Gastrocnemius medialis (tissue), 4 donors: ENCODE results near the gene ARHGAP15. TPM values are rescaled to one million over a fixed set of nuclear protein-coding genes. Genes with fewer than 3 reads are reported as not detected.

Experiments
- ATAC-seq, 2 donors: fragments of 150-250 bp; one replicate each; pipeline ENCODE4 v1.9.1; 2016
- DNase-seq, 2 donors: peaks; one replicate each; pipeline ENCODE4 v3.0.0-alpha.2; 2019
- H3K27ac ChIP-seq, 4 donors: fragments of 200-600 bp; sonication (generic); 1 replicate in 1 of 4; 2 replicates in 3 of 4; pipeline ENCODE4 v1.5.1; 2016 to 2018; ENCODE audit warnings: mild to moderate bottlenecking in 2 of 4, moderate library complexity in 1 of 4
- H3K27me3 ChIP-seq, 3 donors: fragments of 200-600 bp; sonication (generic) in 2 of 3; 1 replicate in 1 of 3; 2 replicates in 2 of 3; pipeline versions ENCODE4 v1.5.1 to v1.6.0; 2016 to 2019; ENCODE audit warnings: mild to moderate bottlenecking in 1 of 3, moderate library complexity in 1 of 3
- H3K36me3 ChIP-seq, 2 donors: fragments of 200-600 bp; sonication (generic) in 1 of 2; one replicate each; pipeline ENCODE4 v1.5.1; 2017 to 2018
- H3K4me1 ChIP-seq, 2 donors: fragments of 200-600 bp; sonication (generic) in 1 of 2; one replicate each; pipeline ENCODE4 v1.5.1; 2016 to 2017; ENCODE audit warnings: mild to moderate bottlenecking in 2 of 2
- H3K4me3 ChIP-seq, 4 donors: fragments of 200-600 bp; sonication (generic) in 3 of 4; 1 replicate in 1 of 4; 2 replicates in 3 of 4; pipeline ENCODE4 v1.5.1; 2016 to 2019; ENCODE audit warnings: mild to moderate bottlenecking in 2 of 4
- H3K9me3 ChIP-seq, 3 donors: fragments of 200-600 bp; sonication (generic) in 2 of 3; 1 replicate in 1 of 3; 2 replicates in 2 of 3; pipeline ENCODE4 v1.5.1; 2016 to 2019
- POLR2A ChIP-seq, 2 donors: fragments of 450-650 bp; IDR thresholded peaks; one replicate each; pipeline ENCODE4 v1.6.1; 2017; ENCODE audit warnings: antibody characterized with exemption in 2 of 2, mild to moderate bottlenecking in 2 of 2, moderate library complexity in 2 of 2
- in situ Hi-C, 4 donors: fragments of 200-750 bp; cut with MboI; loops; one replicate each; pipeline versions ENCODE4 v1.15.0 to v1.8.0; 2017; ENCODE audit warnings: low sequenced_read_pairs in 4 of 4
- intact Hi-C: fragments of 100-400 bp; cut with DNase I; formaldehyde crosslinking; loops from one replicate; pipeline ENCODE4 v1.15.1; 2023; ENCODE audit warnings: low total_unique reads
- total RNA-seq, 4 donors: library from RNA; depleted of rRNA; stranded (reverse); fragments of >200 nt; gene quantifications; one replicate each; pipeline versions ENCODE4 v1.1.0 to v1.2.3, GENCODE V29; 2016
- TF ChIP-seq, protein P1 (sequence below), 5 experiments: fragments of 450-650 bp in 3 of 5; fragments of 200-600 bp in 2 of 5; sonication (generic) in 2 of 5; IDR thresholded peaks in 4 of 5; conservative IDR thresholded peaks in 1 of 5; 1 replicate in 4 of 5; 2 replicates in 1 of 5; pipeline ENCODE4 v1.5.1; 2016 to 2019; ENCODE audit warnings: antibody characterized with exemption in 5 of 5, mild to moderate bottlenecking in 3 of 5, moderate library complexity in 3 of 5

Gene ARHGAP15
- total RNA-seq: 1 to 10 TPM in 3 of 4 donors, not detected in 1; 1.2 to 3.2 (median 1.3) TPM

DNA sequence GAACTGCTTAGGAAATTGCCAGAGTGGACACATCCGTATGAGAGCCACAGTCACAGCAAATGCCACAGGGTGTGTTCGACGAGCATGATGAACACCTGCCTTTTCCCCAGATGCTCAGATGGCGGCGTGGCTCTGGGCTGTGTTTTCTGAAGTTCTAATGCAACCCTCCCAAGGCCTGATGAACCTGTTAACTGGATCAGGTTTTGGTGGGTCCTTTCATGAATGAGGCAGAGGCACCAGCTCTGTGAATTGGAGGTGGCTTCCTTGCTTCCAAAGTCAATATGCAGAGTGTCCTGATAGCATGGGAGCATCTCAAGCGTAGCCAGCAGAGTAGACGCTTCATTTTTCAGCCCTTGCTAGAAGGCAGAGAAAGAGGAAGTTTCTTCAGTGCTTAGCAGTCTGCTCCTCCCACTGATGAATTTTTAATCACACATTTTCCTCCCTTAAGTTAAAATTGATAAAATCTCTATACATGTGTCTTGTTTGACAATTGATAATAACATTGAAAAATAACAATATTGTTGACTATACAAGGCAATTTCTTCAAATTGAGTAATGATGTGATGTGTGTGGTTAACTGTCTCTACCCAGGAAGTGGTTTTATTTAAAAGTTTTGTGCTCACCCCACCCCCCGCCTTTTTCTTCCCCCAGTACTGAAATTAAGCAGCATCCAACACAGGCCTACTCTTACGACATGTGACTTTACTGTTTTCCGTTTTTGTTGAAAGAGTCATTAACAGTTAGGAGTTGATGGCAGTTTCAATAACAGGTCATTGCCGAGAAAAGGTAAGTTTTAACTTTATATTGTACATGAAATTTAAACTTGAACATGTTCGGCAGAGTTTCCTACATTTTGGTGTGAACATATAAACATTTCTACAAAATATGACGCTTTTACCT, at the start of gene ARHGAP15:
TSS of gene ARHGAP15 (plus strand) at position 739 of the 900 bp plus-strand sequence.
- ATAC-seq (no peak), DNase-seq (peak in 1 of 2 donors; percentile 20)
- no peaks in the 10 kb centered on the region for H3K27me3 ChIP-seq
- intact Hi-C loops: no loop called here
- H3K4me3 ChIP-seq: no peak within 1 kb of the TSS
- H3K36me3 ChIP-seq: no peaks in the 10 kb centered on the region
- no peaks in the 10 kb centered on the region for H3K4me1 ChIP-seq
- H3K9me3 ChIP-seq: no peaks in the 10 kb centered on the region
- TF ChIP-seq, protein P1, sequence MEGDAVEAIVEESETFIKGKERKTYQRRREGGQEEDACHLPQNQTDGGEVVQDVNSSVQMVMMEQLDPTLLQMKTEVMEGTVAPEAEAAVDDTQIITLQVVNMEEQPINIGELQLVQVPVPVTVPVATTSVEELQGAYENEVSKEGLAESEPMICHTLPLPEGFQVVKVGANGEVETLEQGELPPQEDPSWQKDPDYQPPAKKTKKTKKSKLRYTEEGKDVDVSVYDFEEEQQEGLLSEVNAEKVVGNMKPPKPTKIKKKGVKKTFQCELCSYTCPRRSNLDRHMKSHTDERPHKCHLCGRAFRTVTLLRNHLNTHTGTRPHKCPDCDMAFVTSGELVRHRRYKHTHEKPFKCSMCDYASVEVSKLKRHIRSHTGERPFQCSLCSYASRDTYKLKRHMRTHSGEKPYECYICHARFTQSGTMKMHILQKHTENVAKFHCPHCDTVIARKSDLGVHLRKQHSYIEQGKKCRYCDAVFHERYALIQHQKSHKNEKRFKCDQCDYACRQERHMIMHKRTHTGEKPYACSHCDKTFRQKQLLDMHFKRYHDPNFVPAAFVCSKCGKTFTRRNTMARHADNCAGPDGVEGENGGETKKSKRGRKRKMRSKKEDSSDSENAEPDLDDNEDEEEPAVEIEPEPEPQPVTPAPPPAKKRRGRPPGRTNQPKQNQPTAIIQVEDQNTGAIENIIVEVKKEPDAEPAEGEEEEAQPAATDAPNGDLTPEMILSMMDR (IDR thresholded peaks at IDR 0.05 in 4 of 5, conservative IDR thresholded peaks at IDR 0.05 in 1 of 5): no peak
- no peak for TF ChIP-seq POLR2A (IDR thresholded peaks at IDR 0.05)
- H3K27ac ChIP-seq: no peak within 1 kb of the TSS
- in situ Hi-C loops: no loop called here

DNA sequence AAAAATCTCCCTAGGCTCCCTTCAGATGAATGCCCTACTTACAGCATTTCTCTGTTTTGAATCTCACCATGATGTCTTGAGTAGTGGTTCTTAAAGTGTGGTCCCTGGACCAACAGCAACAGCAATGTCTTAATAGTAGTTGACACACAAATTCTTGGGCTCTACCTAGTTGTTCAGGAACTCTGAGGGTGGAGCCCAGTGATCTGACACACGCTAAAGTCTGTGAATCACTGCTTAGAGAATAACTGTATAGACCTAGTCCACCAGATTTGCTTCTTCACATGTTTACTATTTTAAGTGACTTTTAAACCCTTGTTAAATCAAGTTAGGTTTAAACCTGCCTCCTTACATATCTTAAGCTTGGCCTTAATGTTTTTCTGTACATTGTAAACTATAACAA, 47.6 kb upstream of the ARHGAP15 start:
- Histone ChIP-seq H3K27ac (no peak overlapping the region), H3K36me3 (no peaks in the 10 kb centered on the region), H3K27me3 (no peaks in the 10 kb centered on the region), H3K9me3 (no peaks in the 10 kb centered on the region), H3K4me1 (no peaks in the 10 kb centered on the region), H3K4me3 (no peak overlapping the region)
- in situ Hi-C loops (no loop called here), intact Hi-C loops (no loop called here)
- DNase-seq (no peak), ATAC-seq (no peak)
- TF ChIP-seq, protein P1 (IDR thresholded peaks at IDR 0.05 in 4 of 5, conservative IDR thresholded peaks at IDR 0.05 in 1 of 5): no peak
- TF ChIP-seq POLR2A (IDR thresholded peaks at IDR 0.05): no peak

DNA sequence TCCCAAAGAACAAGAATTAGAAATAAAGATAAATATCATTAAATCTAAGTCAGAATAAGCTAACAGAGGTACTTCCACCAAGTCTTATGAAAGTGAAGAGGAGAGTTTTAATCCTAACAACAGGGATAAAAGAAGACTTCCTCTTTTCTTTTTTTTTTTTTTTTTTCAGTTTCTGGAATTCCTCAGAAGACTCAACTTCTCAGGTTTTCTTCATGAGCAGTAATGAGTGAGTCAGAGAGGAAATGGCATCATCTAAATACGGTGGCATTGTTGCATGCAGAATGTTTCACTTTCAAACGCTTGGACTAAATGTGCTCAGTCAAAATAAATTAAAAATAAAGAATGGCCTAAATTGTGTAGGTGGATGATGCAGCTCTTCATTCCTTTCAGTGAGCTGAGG, 45.6 kb upstream of the ARHGAP15 start:
- ATAC-seq (no peak), DNase-seq (no peak)
- Histone ChIP-seq H3K27ac (no peak overlapping the region), H3K27me3 (no peaks in the 10 kb centered on the region), H3K9me3 (no peaks in the 10 kb centered on the region), H3K4me1 (no peaks in the 10 kb centered on the region), H3K4me3 (no peak overlapping the region), H3K36me3 (no peaks in the 10 kb centered on the region)
- intact Hi-C loops: no loop called here
- TF ChIP-seq, protein P1 (IDR thresholded peaks at IDR 0.05 in 4 of 5, conservative IDR thresholded peaks at IDR 0.05 in 1 of 5): no peak
- TF ChIP-seq POLR2A (IDR thresholded peaks at IDR 0.05): no peak
- in situ Hi-C loops: no loop called here

DNA sequence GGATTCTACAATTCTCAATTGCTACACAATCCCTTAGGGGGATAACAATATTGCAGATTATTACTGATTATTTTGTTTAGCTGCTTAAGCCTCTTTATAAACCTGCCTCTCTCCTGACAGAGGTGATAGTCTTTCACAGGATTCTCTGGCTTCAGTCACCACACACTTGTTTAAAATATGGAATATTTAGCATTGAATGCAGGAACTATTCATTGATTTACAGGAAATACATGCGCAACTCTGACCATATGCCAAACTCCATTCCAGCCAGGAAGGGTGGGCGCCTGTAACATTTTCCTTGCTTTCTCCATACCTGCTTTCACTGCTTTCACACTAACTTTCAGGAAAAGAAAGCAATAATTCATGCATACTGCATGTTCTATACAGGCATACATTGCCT, 44.8 kb upstream of the ARHGAP15 start:
- no peak for ATAC-seq
- Histone ChIP-seq H3K4me1 (no peaks in the 10 kb centered on the region), H3K27me3 (no peaks in the 10 kb centered on the region), H3K36me3 (no peaks in the 10 kb centered on the region), H3K4me3 (no peak overlapping the region), H3K27ac (no peak overlapping the region), H3K9me3 (no peaks in the 10 kb centered on the region)
- TF ChIP-seq, protein P1 (IDR thresholded peaks at IDR 0.05 in 4 of 5, conservative IDR thresholded peaks at IDR 0.05 in 1 of 5): no peak
- no peak for TF ChIP-seq POLR2A (IDR thresholded peaks at IDR 0.05)
- no peak for DNase-seq
- intact Hi-C loops (no loop called here), in situ Hi-C loops (no loop called here)
